ENCODE results near the gene MMP17.

DNA sequence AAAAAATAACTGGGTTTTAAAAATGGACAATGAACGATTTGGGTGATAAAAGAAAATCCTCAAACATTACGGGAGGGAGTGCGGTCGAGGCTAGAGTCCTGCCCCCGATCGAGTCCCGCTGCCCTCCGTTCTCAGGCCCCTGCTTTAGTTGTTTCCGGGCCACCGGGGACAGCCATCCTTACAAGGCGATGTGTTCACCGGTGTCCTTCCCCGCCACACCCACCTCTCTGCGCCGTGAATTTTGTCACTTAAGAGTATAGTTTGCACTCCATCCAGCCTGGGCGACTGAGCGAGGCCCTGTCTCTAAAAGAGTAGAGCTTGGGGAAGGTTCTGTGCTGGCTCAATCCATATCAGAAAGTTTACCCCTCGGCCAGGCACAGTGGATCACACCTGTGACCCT is 69.1 kb downstream of the MMP17 start:
- TF ChIP-seq POLR2AphosphoS5 (IDR thresholded peaks at IDR 0.05; ENCODE audit: low read depth, low read length) (no peak), POLR2A (IDR thresholded peaks at IDR 0.05; ENCODE audit: low read depth, low read length) (no peak), TAF1 (IDR thresholded peaks at IDR 0.05; ENCODE audit: low read depth, low read length) (no peak), POU2F2 (IDR thresholded peaks at IDR 0.05; ENCODE audit: low read depth, low read length) (no peak)

Measured in GM12891 (cell line).